GM12878 (cell line): ENCODE results near the gene WHAMM. TPM values are rescaled to one million over a fixed set of nuclear protein-coding genes. Genes with fewer than 3 reads are reported as not detected.

ENCODE experiments used
- ATAC-seq: fragments of 200-7000 bp; cut with Tn5 transposase; 3 replicates; pipeline ENCODE4 v1.9.1; 2020; ENCODE audit warnings: mild to moderate bottlenecking, moderate library complexity
- BruUV-seq: library from RNA; stranded (reverse); fragments of 400-500 nt; replicated peaks from 2 replicates; lab custom pipeline; 2021; lab: Mats Ljungman, UMichigan
- CTCF ChIA-PET: fragments of 300-600 bp; sonication (Branson Sonifier 250); formaldehyde crosslinking; extraction: SDS; loops from one replicate; lab custom pipeline; 2021; ENCODE audit warnings: inconsistent platforms; lab: Yijun Ruan, JAX
- POLR2A ChIA-PET: fragments of 350-600 bp; formaldehyde crosslinking; extraction: SDS; loops from one replicate; lab custom pipeline; 2021; ENCODE audit warnings: inconsistent platforms; lab: Charles Lee
- RAD21 ChIA-PET: fragments of 300-600 bp; sonication (Branson Sonifier 250); formaldehyde crosslinking; loops from one replicate; lab custom pipeline; 2023; ENCODE audit warnings: antibody characterized with exemption; ENCODE audit not compliant: unreplicated experiment; lab: Charles Lee
- SMC1A ChIA-PET: fragments of 300-600 bp; sonication (Branson Sonifier 250); formaldehyde crosslinking; loops from one replicate; lab custom pipeline; 2023; ENCODE audit not compliant: unreplicated experiment, uncharacterized antibody; lab: Charles Lee
- DNase-seq: peaks from one replicate; pipeline ENCODE4 v3.0.0-alpha.2; 2011; ENCODE audit warnings: low read depth, low spot score
- FAIRE-seq: peaks from 3 replicates; lab custom pipeline; 2011; peaks lifted over from hg19 to GRCh38; lab: Jason Lieb, UNC
- H2AFZ ChIP-seq: 2 replicates; pipeline ENCODE4 v1.6.0; 2011; ENCODE audit warnings: low read depth, low read length, control low read depth; ENCODE audit not compliant: control insufficient read depth
- H3K27ac ChIP-seq: 2 replicates; pipeline ENCODE4 v1.5.1; 2011; ENCODE audit warnings: control low read depth; ENCODE audit not compliant: control insufficient read depth, insufficient read depth
- H3K27me3 ChIP-seq, 2 experiments: replicated peaks in 1 of 2; 2 replicates each; pipeline versions ENCODE4 v1.6.0 to v1.6.1; 2011; ENCODE audit warnings: low read length in 1 of 2; ENCODE audit not compliant: control insufficient read depth in 2 of 2, insufficient read depth in 2 of 2
- H3K36me3 ChIP-seq, 2 experiments: 2 replicates each; pipeline ENCODE4 v1.5.1; 2011; ENCODE audit warnings: low read length in 1 of 2; ENCODE audit not compliant: control insufficient read depth in 2 of 2, insufficient read depth in 2 of 2
- H3K4me1 ChIP-seq: 2 replicates; pipeline ENCODE4 v1.6.1; 2011; ENCODE audit warnings: mild to moderate bottlenecking, low read length, moderate library complexity, mixed read lengths; ENCODE audit not compliant: control insufficient read depth, insufficient read depth
- H3K4me2 ChIP-seq: 2 replicates; pipeline ENCODE4 v1.6.0; 2011; ENCODE audit warnings: control low read depth; ENCODE audit not compliant: control insufficient read depth, insufficient read depth
- H3K4me3 ChIP-seq: fragments of 200-600 bp; sonication (generic); 2 replicates; pipeline ENCODE4 v1.5.1; 2016
- H3K79me2 ChIP-seq: 2 replicates; pipeline ENCODE4 v1.6.0; 2011; ENCODE audit warnings: low read length; ENCODE audit not compliant: control insufficient read depth, insufficient read depth
- H3K9ac ChIP-seq: 2 replicates; pipeline ENCODE4 v1.8.0; 2011; ENCODE audit warnings: low read length, control low read depth, mixed read lengths; ENCODE audit not compliant: control insufficient read depth, insufficient read depth
- H3K9me3 ChIP-seq: replicated peaks from 3 replicates; pipeline ENCODE4 v1.5.1; 2011; ENCODE audit warnings: mild to moderate bottlenecking, low read length; ENCODE audit not compliant: control insufficient read depth, insufficient read depth
- H4K20me1 ChIP-seq: 2 replicates; pipeline ENCODE4 v1.6.0; 2011; ENCODE audit not compliant: control insufficient read depth, insufficient read depth
- CHD1 ChIP-seq: IDR thresholded peaks from 2 replicates; pipeline ENCODE4 v1.6.1; 2012; ENCODE audit warnings: low read depth, low read length, improper control_type of control experiment
- EGR1 ChIP-seq, 2 experiments: IDR thresholded peaks; 1 replicate in 1 of 2; 2 replicates in 1 of 2; pipeline ENCODE4 v1.6.1; 2011 to 2012; ENCODE audit warnings: low read depth in 2 of 2, low read length in 2 of 2, borderline replicate concordance in 1 of 2, mild to moderate bottlenecking in 1 of 2, moderate library complexity in 1 of 2
- FOXK2 ChIP-seq: fragments of 450-650 bp; IDR thresholded peaks from 2 replicates; pipeline ENCODE4 v1.6.1; 2017; ENCODE audit warnings: mild to moderate bottlenecking, moderate library complexity
- KAT2A ChIP-seq: conservative IDR thresholded peaks from 2 replicates; pipeline ENCODE4 v1.6.1; 2011; ENCODE audit warnings: low read depth, low read length; ENCODE audit not compliant: control insufficient read depth
- NFYA ChIP-seq: IDR thresholded peaks from 2 replicates; pipeline ENCODE4 v1.6.1; 2011; ENCODE audit warnings: low read depth, mild to moderate bottlenecking, low read length, improper control_type of control experiment, borderline replicate concordance
- PRDM15 ChIP-seq: fragments of 450-650 bp; formaldehyde crosslinking; IDR thresholded peaks from 2 replicates; pipeline ENCODE4 v1.4.0; 2020; ENCODE audit warnings: mild to moderate bottlenecking, moderate library complexity
- RCOR1 ChIP-seq: conservative IDR thresholded peaks from 2 replicates; pipeline ENCODE4 v1.6.1; 2012; ENCODE audit warnings: low read depth, low read length, improper control_type of control experiment
- RELA ChIP-seq: fragments of 450-650 bp; IDR thresholded peaks from 2 replicates; pipeline ENCODE4 v1.8.0; 2014; ENCODE audit warnings: borderline replicate concordance; ENCODE audit not compliant: partially characterized antibody
- TARDBP ChIP-seq: IDR thresholded peaks from 2 replicates; pipeline ENCODE4 v1.6.1; 2016; ENCODE audit warnings: borderline replicate concordance
- YY1 ChIP-seq: IDR thresholded peaks from 2 replicates; pipeline ENCODE4 v1.6.1; 2011; ENCODE audit warnings: low read depth, mild to moderate bottlenecking, low read length
- ZNF384 ChIP-seq: IDR thresholded peaks from 2 replicates; pipeline ENCODE4 v1.6.1; 2012; ENCODE audit warnings: low read depth, mild to moderate bottlenecking, low read length, improper control_type of control experiment, borderline replicate concordance
- ZSCAN29 ChIP-seq: fragments of 450-650 bp; IDR thresholded peaks from 2 replicates; pipeline ENCODE4 v1.6.1; 2017; ENCODE audit warnings: mild to moderate bottlenecking, moderate library complexity
- WGBS: methylation state at CpG from one replicate; pipeline ENCODE4 v1.1.6; 2016; ENCODE audit warnings: low lambda C conversion rate; ENCODE audit not compliant: insufficient replicate concordance, insufficient coverage; ENCODE audit errors: missing lambda C conversion rate; 5-methylcytosine and 5-hydroxymethylcytosine counted together
- in situ Hi-C: fragments of 300-500 bp; cut with MboI; formaldehyde crosslinking; loops from 9 replicates; pipeline ENCODE4 v1.14.3; 2018; ENCODE audit warnings: mixed read lengths
- intact Hi-C: fragments of 100-400 bp; cut with micrococcal nuclease; formaldehyde crosslinking; loops from one replicate; pipeline ENCODE4 v1.14.2; 2022; ENCODE audit not compliant: unreplicated experiment
- polyA plus RNA-seq, 11 experiments: library from polyadenylated mRNA; depleted of rRNA in 4 of 11; unstranded in 6 of 11; stranded (reverse) in 5 of 11; fragments of >200 nt; fragmentation: Nextera tagmentation in 4 of 11; fragmentation: Illumina TruSeq in 1 of 11; extraction: Ambion mirVana in 4 of 11; extraction: Trizol in 1 of 11; gene quantifications; 1 replicate in 1 of 11; 2 replicates in 10 of 11; pipeline versions ENCODE4 v1.2.1 to v1.2.3, GENCODE V29; 2011 to 2016; ENCODE audit warnings: inconsistent platforms in 2 of 11, missing spikeins in 2 of 11, low read depth in 1 of 11
- total RNA-seq, 4 experiments: library from RNA; depleted of rRNA in 3 of 4; stranded (reverse); fragments of >200 nt in 3 of 4; fragmentation: Illumina TruSeq in 1 of 4; extraction: Trizol in 1 of 4; gene quantifications; 2 replicates each; pipeline versions ENCODE4 v1.2.1 to v1.2.3, GENCODE V29; 2013 to 2021

WHAMM gene
- total and polyA plus RNA-seq, 10 of the 15 experiments (the other 5 are each of a cell fraction or from before 2014, with no cell fraction given) = 0.87 to 6.7 (median 2.5) TPM

- peaks cover 32% of the 10 kb centered on the region for H3K4me1 ChIP-seq
Measured at GRCh38 chr15:82807920-82808633, 1.4 kb upstream of the WHAMM start.

GRCh38 chr15:82808634-82809041 is 790 bp upstream of the WHAMM start:
- ATAC-seq (no peak), FAIRE-seq (no peak), DNase-seq (no peak)
- 2% methylated on average over 9 of the region's 9 CpGs for WGBS
- peak overlapping the region; percentile 41 for H3K27ac ChIP-seq
- POLR2A ChIA-PET = interaction anchor here (0.6 to 1.7 kb wide), 2 partner anchors 34 to 59 kb away, joined by 4 to 5 read pairs; no protein-coding TSS in a partner anchor
- H3K79me2 ChIP-seq = peaks cover 33% of the 10 kb centered on the region
- intact Hi-C loops (no loop called here), in situ Hi-C loops (loop anchor here (10.0 kb wide), 1 partner anchor 264 kb away; the partner anchor contains the start of gene RPS17)
- SMC1A ChIA-PET = interaction anchor here (0.9 to 6.3 kb wide), 3 partner anchors 11 to 58 kb away, joined by 3 to 39 read pairs (median 3); no protein-coding TSS in a partner anchor
- CTCF ChIA-PET = interaction anchor here (0.9 to 1.5 kb wide), 3 partner anchors 58 to 267 kb away, joined by 3 to 4 read pairs (median 3); partner anchors contain the start of gene C15orf40
- H4K20me1 ChIP-seq = no peaks in the 10 kb centered on the region
- H3K9me3 ChIP-seq = no peaks in the 10 kb centered on the region
- peaks cover 0 to 4% of the 10 kb centered on the region in 2 experiments; a peak in 2 of 4 replicates for H3K36me3 ChIP-seq
- peaks cover 32% of the 10 kb centered on the region for H3K4me1 ChIP-seq
- H3K4me3 ChIP-seq = peak overlapping the region; percentile 35; the same call in 1 of the 2 replicates
- H2AFZ ChIP-seq = peak overlapping the region; percentile 45
- RAD21 ChIA-PET = interaction anchor here (0.6 to 1.9 kb wide), 3 partner anchors 24 to 198 kb away, joined by 3 to 5 read pairs (median 3); no protein-coding TSS in a partner anchor
- no peak overlapping the region for H3K9ac ChIP-seq
- no TSS peak for BruUV-seq
- no peaks in the 10 kb centered on the region for H3K27me3 ChIP-seq
- peak overlapping the region; percentile 39 for H3K4me2 ChIP-seq
- TF ChIP-seq ZNF384 (no peak), ZSCAN29 (no peak), RCOR1 (no peak), YY1 (no peak), CHD1 (no peak), RELA (no peak), PRDM15 (no peak), KAT2A (no peak), NFYA (no peak)

More at GRCh38 chr15:82807920-82808633, 1.4 kb upstream of the WHAMM start:
- CTCF ChIA-PET = interaction anchor here (1.5 kb wide), 1 partner anchor 203 kb away, joined by 4 read pairs; the partner anchor contains the start of gene C15orf40
- peak overlapping the region; percentile 39; the same call in 1 of the 2 replicates for H3K4me2 ChIP-seq
- POLR2A ChIA-PET = interaction anchor here (1.7 kb wide), 1 partner anchor 58 kb away, joined by 5 read pairs; no protein-coding TSS in a partner anchor
- H3K27me3 ChIP-seq = no peaks in the 10 kb centered on the region
- FAIRE-seq = no peak
- no TSS peak for BruUV-seq
- H3K9ac ChIP-seq = no peak overlapping the region
- in situ Hi-C loops (loop anchor here (10.0 kb wide), 1 partner anchor 263 kb away; the partner anchor contains the start of gene RPS17), intact Hi-C loops (no loop called here)
- DNase-seq = no peak
- H3K9me3 ChIP-seq = no peaks in the 10 kb centered on the region
- no peak for ATAC-seq
- TF ChIP-seq FOXK2 (no peak), TARDBP (no peak), EGR1 (IDR thresholded peaks at IDR 0.05; ENCODE audit: borderline replicate concordance in 1 of 2, low read depth in 2 of 2, low read length in 2 of 2) (0 out of 3 replicates have a peak, but pooled peaks of 1 of the 2 experiments have one; percentile 39)
- peaks cover 0 to 2% of the 10 kb centered on the region in 2 experiments; a peak in 1 of 4 replicates for H3K36me3 ChIP-seq
- SMC1A ChIA-PET = interaction anchor here (0.9 to 6.3 kb wide), 3 partner anchors 11 to 57 kb away, joined by 3 to 39 read pairs (median 3); no protein-coding TSS in a partner anchor
- no peak overlapping the region for H3K4me3 ChIP-seq
- peak overlapping the region; percentile 41; the same call in 1 of the 2 replicates for H3K27ac ChIP-seq
- peak overlapping the region; percentile 45 for H2AFZ ChIP-seq
- 5% methylated on average over 10 of the region's 11 CpGs for WGBS
- RAD21 ChIA-PET = interaction anchor here (1.0 to 1.9 kb wide), 2 partner anchors 25 to 58 kb away, joined by 3 to 5 read pairs; no protein-coding TSS in a partner anchor
- no peaks in the 10 kb centered on the region for H4K20me1 ChIP-seq
- peaks cover 31% of the 10 kb centered on the region for H3K79me2 ChIP-seq
